Measurements from ENCODE around the gene NPHP4. TPM values are rescaled to one million over a fixed set of nuclear protein-coding genes. Genes with fewer than 3 reads are reported as not detected.

Gene NPHP4
- total RNA-seq, 1 experiment from 2014 or later = 5.3 TPM

- DNase-seq (ENCODE audit: low read depth) = no peak
Observed at GRCh38 chr1:5990913-5991312, 1.3 kb downstream of the NPHP4 start.

DNA sequence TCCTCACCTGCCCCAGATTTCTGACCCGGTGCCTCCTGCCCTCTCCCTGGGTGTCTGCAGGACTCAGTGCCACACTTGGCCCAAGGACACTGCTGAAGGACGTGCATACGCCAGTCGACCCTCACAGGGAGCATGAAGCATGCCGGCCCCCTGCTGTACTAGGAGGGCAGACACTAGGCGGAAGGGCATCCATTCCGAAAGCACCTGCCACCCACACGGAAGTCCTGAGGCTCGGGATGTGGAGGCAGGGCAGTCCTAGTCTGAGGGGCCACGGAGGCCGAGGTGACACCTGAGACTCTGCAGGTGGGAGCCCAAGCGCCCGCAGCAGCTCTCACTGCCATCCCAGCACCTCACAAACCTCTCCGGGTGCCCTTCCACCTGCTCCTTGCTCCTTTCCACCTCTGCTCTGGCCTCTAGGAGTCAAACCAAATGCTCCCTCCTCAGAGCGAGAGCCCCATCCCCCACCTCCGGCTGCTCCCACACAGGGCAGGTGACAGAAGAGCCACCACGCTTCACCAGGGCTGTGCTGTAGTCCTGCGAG is 2.4 kb downstream of the NPHP4 start:
- no peak for DNase-seq (ENCODE audit: low read depth)

DNA sequence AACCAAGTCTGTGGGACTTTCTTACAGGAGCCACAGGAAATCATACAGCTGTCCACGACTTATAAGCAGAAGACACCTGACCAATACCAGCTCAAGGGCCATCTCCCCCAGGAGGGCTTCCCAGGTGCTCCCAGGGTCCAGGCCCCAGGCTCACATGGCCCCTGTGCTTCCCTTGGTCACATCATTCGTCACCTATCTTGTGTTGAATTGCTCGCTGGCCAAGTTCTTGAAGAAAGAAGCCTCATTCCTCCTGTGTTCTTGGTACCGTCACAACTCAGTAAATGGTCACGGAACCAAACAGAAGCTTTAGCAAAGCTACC is 3.0 kb downstream of the NPHP4 start:
- no peak for DNase-seq (ENCODE audit: low read depth)

DNA sequence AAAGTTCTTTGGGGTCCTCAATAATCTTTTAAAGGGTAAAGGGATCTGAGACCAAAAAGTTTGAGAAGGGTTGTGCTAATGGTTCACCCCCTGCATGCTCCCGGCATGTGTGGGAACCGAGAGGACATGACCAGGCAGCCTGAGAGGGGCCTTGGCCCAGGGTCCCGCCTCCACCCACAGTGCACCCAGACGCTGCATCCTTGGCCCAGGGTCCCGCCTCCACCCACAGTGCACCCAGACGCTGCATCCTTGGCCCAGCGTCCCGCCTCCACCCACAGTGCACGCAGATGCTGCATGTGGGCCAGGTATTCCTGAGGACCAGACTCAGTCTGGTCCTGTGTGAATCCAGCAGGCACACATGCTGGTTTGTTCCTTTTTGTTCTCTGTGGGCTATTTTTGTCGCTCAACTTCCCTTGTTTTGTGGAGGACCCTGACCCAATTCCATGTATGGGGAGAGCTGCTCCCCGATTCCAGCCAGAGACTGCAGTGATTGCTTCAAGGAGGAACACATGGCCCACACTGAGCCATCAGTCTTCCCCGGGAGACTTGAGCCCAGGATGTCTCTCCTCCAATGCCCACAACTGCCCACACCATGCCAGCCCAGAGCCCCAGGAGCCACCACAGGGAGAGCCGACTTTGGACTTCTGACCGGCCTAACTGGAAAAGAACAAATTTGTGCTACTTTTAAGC is 3.5 kb downstream of the NPHP4 start:
- no peak for DNase-seq (ENCODE audit: low read depth)

DNA sequence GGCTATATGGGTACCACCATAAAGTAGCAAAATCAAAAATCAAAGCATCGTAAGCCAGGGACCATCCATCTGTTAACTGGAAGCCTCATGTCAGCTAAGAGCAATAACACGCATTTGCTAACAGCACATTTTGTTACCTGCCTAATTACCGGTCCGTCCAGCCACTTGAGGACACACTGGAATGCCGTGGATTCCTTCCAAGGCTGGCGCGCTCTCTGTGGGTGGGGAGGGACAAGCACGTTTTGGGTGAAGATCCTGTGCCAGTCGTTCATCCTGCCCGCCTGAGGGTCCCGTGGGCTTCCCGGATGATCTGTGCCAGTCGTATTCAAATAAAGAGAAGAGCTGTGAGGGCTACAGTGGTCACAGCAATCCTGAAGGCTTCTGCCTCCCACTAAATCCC is 6.2 kb downstream of the NPHP4 start:
- DNase-seq (ENCODE audit: low read depth) = no peak

DNA sequence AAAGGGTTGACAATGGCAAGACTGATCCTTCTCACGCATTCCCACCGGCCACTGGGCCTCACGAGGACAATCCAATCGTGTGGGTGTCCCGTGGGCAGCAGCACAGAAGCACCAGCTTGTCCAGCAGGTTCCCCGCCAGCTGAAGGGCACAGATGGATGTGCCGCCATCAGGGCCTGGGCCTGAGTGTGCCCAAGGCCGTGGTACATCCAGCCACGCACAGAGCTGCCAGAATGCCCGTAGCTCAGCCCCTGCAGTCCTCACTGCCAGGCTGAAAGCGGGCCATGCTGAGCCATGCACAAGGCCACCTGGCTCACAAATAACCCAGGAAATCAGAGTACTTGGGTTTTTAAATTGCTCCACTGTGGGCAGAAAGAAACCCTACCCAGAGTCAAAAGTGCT is 7.0 kb downstream of the NPHP4 start:
- no peak for DNase-seq (ENCODE audit: low read depth)

- DNase-seq (ENCODE audit: low read depth) = peak; percentile 63
Observed at GRCh38 chr1:5983361-5984103, 8.7 kb downstream of the NPHP4 start.

GRCh38 chr1:5982868-5983267 is 9.4 kb downstream of the NPHP4 start:
- DNase-seq (ENCODE audit: low read depth) = no peak

DNA sequence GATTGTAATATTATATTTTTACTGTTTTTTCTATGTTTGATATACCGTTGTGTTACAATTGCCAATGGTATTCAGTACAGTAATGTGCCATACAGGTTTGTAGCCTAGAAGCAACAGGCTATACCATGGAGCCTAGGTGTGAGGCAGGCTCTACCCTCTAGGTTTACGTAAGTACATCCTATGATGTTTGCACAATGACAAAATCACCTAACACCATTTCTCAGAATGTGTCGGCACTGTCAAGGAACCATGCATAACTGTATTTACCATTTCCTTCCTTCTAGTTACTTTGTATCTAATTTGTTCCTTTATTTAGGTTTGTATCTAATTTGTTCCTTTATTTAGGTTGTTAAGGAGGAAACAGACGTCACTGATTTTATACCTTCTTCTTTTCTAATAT is 9.9 kb downstream of the NPHP4 start:
- no peak for DNase-seq (ENCODE audit: low read depth)

DNA sequence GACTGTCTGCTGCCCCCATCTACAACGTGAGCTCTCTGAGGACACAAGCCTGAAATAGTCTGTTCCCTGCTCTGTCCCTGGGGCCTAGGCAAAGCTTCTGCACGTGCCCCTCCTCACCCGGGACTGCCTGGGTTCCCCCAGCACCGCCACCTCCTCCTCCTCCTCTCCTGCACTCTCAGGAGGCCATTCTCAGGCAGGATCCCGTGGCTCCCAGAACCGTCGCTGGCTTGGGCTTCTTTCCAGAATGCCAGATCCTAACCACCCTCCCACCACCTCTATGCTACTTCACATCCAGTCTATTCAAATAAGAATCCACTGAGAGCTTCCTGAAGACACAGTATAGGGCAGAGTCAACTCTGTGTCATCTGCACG is 11.2 kb downstream of the NPHP4 start:
- DNase-seq (ENCODE audit: low read depth) = no peak

DNA sequence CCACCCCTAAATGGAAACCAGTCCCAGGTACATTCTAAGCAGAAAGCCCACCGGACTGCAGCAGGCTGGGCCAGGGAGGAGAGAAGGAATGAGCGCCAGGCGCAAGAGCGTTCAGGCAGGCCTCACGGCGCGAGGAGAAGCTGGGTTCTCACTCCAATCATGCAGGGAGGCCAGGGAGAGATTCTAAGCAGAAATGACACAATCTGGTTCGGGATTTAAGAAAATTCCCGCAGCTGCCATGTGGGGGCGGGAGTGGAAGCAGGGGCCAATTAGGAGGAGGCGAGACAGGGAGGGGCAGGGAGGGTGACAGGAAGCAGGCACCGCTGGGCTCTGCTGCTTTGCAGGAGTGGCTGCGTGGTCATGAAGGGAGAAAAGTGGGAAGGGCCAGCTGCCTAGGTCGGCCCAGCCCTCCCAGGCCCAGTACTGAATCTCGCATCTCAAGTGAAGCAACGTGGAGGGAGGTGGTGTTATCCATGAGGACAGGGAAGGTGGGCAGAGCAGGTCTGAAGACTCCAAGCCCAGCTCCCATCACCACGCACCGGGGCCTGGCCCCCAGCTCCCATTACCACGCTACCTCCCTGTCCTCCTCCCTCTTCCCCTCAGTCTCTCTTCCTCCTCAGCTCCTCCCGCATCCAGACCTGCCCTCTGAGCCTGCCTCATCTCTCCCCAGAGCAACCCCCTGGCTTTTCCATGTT is 11.8 kb downstream of the NPHP4 start:
- DNase-seq (ENCODE audit: low read depth) = peak; percentile 59

DNA sequence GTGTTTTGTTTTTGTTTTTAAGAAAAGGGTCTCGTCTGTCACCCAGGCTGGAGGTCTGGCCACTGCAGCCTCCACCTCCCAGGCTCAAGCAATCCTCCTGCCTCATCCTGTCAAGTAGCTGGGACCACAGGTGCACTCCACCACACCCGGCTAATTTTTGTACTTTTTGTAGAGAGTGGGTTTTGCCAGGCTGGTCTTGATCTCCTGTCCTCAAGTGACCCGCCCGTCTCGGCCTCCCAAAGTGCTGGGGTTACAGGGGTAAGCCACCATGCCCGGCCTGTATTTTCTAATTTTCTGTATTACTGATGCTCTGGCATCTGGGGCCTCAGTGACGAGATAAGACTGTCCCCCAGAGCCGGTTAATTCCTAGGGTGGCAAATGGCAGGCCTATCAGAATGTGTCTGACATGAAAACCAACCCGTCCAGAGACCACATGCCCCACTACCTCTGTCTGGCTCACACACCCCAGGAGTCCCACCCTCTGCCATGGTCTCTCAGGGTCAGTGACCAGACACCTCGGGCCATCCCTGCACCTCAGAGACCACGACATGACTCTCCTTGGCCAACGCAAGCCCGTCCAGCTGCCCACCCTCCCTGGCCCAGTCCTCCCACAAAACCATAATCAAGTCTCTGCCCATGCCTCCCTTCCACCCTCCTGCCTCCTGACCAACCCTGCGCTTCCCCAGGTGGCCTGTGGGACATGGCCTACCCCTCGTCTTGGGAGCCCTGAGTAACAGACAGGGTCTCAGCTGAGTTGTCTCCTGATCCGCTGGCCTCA is 12.5 kb downstream of the NPHP4 start:
- DNase-seq (ENCODE audit: low read depth) = no peak

DNA sequence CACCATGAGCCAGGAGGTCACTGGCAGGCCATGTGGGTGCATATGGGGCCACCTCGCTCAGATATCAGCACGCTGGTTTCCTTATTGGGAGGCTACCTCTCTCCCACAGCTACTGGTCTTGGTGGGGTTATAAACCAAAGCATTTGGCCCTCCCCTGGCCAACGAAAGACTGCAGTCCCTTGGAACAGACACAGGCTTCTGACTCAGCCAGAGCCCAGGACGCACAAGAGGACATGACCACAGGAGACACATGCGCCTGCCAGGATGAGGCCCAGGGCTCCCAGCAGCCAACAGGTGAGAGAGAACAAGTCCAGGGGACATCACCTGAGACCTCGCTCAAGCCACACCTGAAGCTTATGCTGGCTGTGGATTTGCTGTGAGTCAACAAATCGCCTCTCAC is 13.8 kb downstream of the NPHP4 start:
- no peak for DNase-seq (ENCODE audit: low read depth)

DNA sequence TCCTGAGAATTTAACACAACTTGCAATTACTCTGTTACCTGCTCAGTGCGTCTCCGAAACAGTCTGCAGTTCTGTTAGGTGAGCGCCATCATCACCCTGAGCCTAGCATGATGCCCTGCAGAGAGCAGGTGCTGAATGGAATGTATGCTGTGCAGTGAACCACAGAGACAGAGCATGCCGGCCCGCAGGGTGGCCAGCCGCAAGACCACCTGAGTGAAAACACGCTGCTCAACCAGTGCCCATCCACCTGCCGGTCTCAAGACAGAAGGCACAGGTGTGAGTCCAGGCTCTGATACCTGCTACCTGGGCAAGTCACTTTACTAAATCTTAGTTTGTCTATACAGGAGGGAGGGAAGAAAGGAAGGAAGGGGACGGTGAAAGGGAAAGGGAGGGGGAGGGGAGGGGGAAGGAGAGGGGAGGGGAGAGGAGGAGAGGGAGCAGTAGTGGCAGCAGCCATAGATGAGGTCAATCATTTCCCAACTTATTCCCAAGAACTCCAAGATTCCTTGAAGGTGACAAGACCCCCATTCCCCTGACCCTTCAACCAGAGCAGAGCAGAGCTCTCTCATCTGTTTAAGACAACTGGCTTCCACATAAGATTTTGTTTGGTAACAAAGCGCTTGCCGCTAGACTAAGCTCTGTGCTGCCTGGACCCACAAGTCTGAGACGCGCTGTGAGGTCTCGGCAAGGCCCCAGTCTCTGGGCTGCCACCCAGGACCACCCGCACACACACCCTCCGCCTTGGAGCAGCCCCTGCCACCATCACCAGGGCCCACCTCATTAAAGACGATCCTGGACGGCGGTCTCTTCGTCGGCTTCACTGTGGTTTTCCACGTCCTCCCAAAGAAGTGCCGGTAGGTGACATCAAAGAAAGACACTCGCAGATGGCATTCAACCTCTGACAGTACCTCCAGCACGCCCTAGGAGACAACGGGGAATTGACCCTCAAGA is 14.5 kb downstream of the NPHP4 start:
- no peak for DNase-seq (ENCODE audit: low read depth)

- DNase-seq (ENCODE audit: low read depth) = no peak
Observed at GRCh38 chr1:5976726-5977493, 15.3 kb downstream of the NPHP4 start.

DNA sequence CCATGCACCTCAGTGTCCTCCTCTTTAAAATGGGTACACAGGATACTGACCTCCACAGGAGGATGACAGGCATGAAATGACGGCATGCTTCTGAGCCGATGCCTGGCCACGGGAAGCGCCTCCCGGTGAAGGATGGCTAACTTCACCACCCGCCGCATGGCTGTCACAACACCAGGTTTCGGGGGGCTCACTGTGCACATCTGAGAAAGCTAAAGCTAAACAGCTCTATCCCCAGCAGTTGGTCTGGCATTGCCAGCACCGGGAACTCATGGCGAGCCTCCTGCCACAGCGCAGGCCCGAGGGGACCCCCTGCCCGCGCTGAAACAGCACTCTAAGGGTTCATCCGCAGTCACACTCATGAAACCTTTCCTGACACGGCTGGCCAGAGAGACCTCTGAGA is 16.0 kb downstream of the NPHP4 start:
- no peak for DNase-seq (ENCODE audit: low read depth)

- DNase-seq (ENCODE audit: low read depth) = peak; percentile 64
Observed at GRCh38 chr1:5975133-5975880, 16.9 kb downstream of the NPHP4 start.

GRCh38 chr1:5974631-5975030 is 17.6 kb downstream of the NPHP4 start:
- DNase-seq (ENCODE audit: low read depth) = no peak

DNA sequence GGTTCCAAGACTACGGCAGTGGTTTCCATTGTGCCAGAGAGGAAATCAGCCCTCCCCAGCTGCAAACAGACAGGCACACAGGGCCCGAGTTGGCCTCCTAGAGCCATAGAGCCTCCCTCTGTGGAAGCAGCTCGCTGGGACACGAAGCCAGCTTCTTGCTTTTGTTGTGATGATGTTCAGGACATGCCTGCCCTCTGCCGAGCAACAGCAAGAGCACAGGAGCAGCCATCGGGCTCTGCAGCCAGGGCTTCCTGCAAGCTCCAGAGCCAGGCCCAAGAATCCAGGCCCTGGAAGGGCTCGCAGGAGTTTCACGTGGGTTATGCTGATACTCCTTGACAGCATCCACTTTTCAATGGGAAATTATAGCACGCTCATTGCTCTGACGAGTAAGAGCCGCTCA is 18.5 kb downstream of the NPHP4 start:
- no peak for DNase-seq (ENCODE audit: low read depth)

- no peak for DNase-seq (ENCODE audit: low read depth)
Observed at GRCh38 chr1:5972198-5972520, 20.1 kb downstream of the NPHP4 start.
